ENCODE results near the gene DHCR24. TPM values are rescaled to one million over a fixed set of nuclear protein-coding genes. Genes with fewer than 3 reads are reported as not detected.

The DHCR24 gene, protein sequence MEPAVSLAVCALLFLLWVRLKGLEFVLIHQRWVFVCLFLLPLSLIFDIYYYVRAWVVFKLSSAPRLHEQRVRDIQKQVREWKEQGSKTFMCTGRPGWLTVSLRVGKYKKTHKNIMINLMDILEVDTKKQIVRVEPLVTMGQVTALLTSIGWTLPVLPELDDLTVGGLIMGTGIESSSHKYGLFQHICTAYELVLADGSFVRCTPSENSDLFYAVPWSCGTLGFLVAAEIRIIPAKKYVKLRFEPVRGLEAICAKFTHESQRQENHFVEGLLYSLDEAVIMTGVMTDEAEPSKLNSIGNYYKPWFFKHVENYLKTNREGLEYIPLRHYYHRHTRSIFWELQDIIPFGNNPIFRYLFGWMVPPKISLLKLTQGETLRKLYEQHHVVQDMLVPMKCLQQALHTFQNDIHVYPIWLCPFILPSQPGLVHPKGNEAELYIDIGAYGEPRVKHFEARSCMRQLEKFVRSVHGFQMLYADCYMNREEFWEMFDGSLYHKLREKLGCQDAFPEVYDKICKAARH
- total RNA-seq = 10.5 and 13.3 TPM in 2 replicates
- 3.4 TPM for total RNA-seq (2013)
- polyA plus RNA-seq = 1.9 and 5.2 TPM in 2 replicates
- polyA minus RNA-seq = 5.7 and 9.2 TPM in 2 replicates

DNA sequence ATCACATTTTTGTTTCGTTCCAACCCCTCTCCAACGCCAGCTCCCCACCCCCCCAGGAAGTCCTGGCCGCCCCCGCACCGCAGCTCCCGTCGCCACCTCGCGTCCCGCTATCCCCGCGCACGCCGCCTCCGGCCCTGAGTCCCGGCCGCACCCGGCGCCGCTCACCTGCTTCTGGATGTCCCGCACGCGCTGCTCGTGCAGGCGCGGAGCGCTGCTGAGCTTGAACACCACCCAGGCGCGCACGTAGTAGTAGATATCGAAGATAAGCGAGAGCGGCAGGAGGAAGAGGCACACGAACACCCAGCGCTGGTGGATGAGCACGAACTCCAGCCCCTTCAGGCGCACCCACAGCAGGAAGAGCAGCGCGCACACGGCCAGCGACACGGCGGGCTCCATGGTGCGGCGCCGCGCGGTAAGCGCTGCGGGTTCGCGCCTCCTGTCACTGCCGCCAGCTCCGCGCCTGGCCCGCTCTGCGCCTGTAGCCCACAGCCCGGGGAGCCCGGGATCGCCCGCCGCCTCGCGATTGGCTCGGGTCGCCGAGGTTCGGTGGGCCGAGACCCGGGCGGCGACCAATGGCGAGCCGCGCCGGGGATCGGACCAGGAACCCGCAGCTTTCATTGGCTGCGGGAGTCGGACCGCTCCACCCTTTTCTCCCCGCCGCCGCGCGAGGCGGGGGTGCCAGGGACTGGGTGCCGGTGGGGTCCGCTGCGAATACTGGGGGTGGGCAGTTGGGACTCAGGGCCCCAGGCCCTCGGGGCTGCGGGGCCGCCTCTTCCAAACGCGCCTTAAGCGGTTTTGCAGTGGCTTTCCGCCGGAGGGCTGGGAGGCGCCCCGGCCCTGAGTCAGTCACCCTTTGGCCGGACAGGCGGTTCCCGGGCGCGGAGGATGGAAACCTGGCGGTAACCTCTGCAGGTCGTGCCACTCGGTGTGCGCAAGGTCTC, at the start of gene DHCR24:
Gene DHCR24 (minus strand): TSS at position 472 of the 941 bp plus-strand sequence. CDS start 76 bp downstream, at position 396.
- CTCF ChIA-PET = interaction anchor here (1.1 to 1.4 kb wide), 2 partner anchors 10 to 86 kb away, joined by 3 to 5 read pairs; partner anchors contain the start of gene TTC22
- ATAC-seq (ENCODE audit: low read depth) = peak; percentile 95
- no peaks in the 10 kb centered on the region for H3K79me2 ChIP-seq (ENCODE audit: control insufficient read depth, insufficient read depth, low read length)
- H3K4me2 ChIP-seq (replicated peaks; ENCODE audit: low read depth, low read length, poor library complexity, severe bottlenecking) = peak within 1 kb of the TSS; percentile 83
- Mint-ChIP-seq H3K9me3 (ENCODE audit: insufficient read depth) (no peaks in the 10 kb centered on the region), H3K27ac (peak within 1 kb of the TSS; percentile 83), H3K27me3 (peaks cover 23% of the 10 kb centered on the region), H3K4me3 (peak within 1 kb of the TSS; percentile 96), H3K4me1 (peaks cover 30% of the 10 kb centered on the region)
- no peaks in the 10 kb centered on the region for H3K36me3 ChIP-seq (replicated peaks in 1 of 2; ENCODE audit: control extremely low read depth in 1 of 2, control insufficient read depth in 1 of 2, extremely low read depth in 1 of 2, insufficient read depth in 2 of 2, low read length in 1 of 2)
- H3K4me3 ChIP-seq (ENCODE audit: control extremely low read depth in 1 of 5, extremely low read depth in 1 of 5, insufficient read depth in 1 of 5, low read depth in 2 of 5, low read length in 4 of 5) = peak within 1 kb of the TSS in 4 of 5 experiments; percentile 54 to 79 (median 76)
- peaks cover 0 to 18% (median 1%) of the 10 kb centered on the region in 4 experiments for H3K27me3 ChIP-seq (replicated peaks in 1 of 4; ENCODE audit: control extremely low read depth in 1 of 4, control insufficient read depth in 3 of 4, insufficient read depth in 4 of 4, low read length in 3 of 4)
- peak within 1 kb of the TSS; percentile 73 for H3K9ac ChIP-seq (ENCODE audit: low read length)
- intact Hi-C loops (cut with micrococcal nuclease) = loop anchor here (1.0 to 5.0 kb wide), 4 partner anchors 123 to 1050 kb away; partner anchors contain the start of genes NDC1, PARS2, TCEANC2 and TMEM59
- TF ChIP-seq, protein P1, sequence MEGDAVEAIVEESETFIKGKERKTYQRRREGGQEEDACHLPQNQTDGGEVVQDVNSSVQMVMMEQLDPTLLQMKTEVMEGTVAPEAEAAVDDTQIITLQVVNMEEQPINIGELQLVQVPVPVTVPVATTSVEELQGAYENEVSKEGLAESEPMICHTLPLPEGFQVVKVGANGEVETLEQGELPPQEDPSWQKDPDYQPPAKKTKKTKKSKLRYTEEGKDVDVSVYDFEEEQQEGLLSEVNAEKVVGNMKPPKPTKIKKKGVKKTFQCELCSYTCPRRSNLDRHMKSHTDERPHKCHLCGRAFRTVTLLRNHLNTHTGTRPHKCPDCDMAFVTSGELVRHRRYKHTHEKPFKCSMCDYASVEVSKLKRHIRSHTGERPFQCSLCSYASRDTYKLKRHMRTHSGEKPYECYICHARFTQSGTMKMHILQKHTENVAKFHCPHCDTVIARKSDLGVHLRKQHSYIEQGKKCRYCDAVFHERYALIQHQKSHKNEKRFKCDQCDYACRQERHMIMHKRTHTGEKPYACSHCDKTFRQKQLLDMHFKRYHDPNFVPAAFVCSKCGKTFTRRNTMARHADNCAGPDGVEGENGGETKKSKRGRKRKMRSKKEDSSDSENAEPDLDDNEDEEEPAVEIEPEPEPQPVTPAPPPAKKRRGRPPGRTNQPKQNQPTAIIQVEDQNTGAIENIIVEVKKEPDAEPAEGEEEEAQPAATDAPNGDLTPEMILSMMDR (IDR thresholded peaks at IDR 0.05) = no peak
- no peak for TF ChIP-seq EZH2 (IDR thresholded peaks at IDR 0.05; ENCODE audit: borderline replicate concordance, insufficient read depth, low read depth, low read length, poor library complexity, severe bottlenecking)
- 1% methylated on average over 109 of the region's 109 CpGs for WGBS (ENCODE audit: insufficient coverage)
- no peak within 1 kb of the TSS for H3K27ac ChIP-seq (ENCODE audit: low read length in 2 of 2)
- H3K9me3 ChIP-seq (ENCODE audit: control extremely low read depth in 1 of 3, control insufficient read depth in 2 of 3, insufficient read depth in 1 of 3, low read length in 2 of 3) = no peaks in the 10 kb centered on the region
- H3K4me1 ChIP-seq (ENCODE audit: control insufficient read depth in 2 of 2, insufficient read depth in 2 of 2, low read length in 2 of 2) = peaks cover 11 to 17% of the 10 kb centered on the region in 2 donors
- POLR2A ChIA-PET = no interaction called here
- H4K20me1 ChIP-seq (ENCODE audit: control insufficient read depth, insufficient read depth, low read length, poor library complexity, severe bottlenecking) = no peaks in the 10 kb centered on the region
- H2AFZ ChIP-seq (ENCODE audit: insufficient read depth, low read depth, low read length, poor library complexity, severe bottlenecking) = peak within 1 kb of the TSS; percentile 97
- peak; percentile 78 for DNase-seq
